Sigmoid colon (tissue), 4 donors: ENCODE results near the gene FGF22.

ENCODE experiments used
- CTCF ChIP-seq, 4 experiments: fragments of 450-650 bp in 3 of 4; fragments of 200-600 bp in 1 of 4; IDR thresholded peaks; one replicate each; pipeline ENCODE4 v1.5.1; 2016 to 2019; ENCODE audit warnings: antibody characterized with exemption in 4 of 4, mild to moderate bottlenecking in 3 of 4, moderate library complexity in 2 of 4
- EP300 ChIP-seq, 4 donors: sonication (generic); formaldehyde crosslinking; IDR thresholded peaks; one replicate each; pipeline ENCODE4 v1.6.1; 2017; ENCODE audit warnings: antibody characterized with exemption in 4 of 4
- POLR2A ChIP-seq, 2 donors: fragments of 450-650 bp; IDR thresholded peaks; one replicate each; pipeline ENCODE4 v1.6.1; 2016; ENCODE audit warnings: antibody characterized with exemption in 2 of 2, mild to moderate bottlenecking in 2 of 2, moderate library complexity in 2 of 2

- TF ChIP-seq CTCF (IDR thresholded peaks at IDR 0.05) (no peak), EP300 (IDR thresholded peaks at IDR 0.05) (no peak), POLR2A (IDR thresholded peaks at IDR 0.05) (no peak)
Measured at GRCh38 chr19:661427-662196, 21.9 kb downstream of the FGF22 start.
